Measurements from ENCODE around the gene MSRB1.
A peak's percentile ranks its signal among the peaks of the same experiment; 100 is the strongest.

Gene MSRB1, protein sequence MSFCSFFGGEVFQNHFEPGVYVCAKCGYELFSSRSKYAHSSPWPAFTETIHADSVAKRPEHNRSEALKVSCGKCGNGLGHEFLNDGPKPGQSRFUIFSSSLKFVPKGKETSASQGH

GRCh38 chr16:1942810-1943726 is at the start of gene MSRB1:
Gene MSRB1 (minus strand): TSS chr16:1943199. CDS start chr16:1943156, 43 bp downstream.
- peak; percentile 100 for DNase-seq (ENCODE audit: low spot score)

DNA sequence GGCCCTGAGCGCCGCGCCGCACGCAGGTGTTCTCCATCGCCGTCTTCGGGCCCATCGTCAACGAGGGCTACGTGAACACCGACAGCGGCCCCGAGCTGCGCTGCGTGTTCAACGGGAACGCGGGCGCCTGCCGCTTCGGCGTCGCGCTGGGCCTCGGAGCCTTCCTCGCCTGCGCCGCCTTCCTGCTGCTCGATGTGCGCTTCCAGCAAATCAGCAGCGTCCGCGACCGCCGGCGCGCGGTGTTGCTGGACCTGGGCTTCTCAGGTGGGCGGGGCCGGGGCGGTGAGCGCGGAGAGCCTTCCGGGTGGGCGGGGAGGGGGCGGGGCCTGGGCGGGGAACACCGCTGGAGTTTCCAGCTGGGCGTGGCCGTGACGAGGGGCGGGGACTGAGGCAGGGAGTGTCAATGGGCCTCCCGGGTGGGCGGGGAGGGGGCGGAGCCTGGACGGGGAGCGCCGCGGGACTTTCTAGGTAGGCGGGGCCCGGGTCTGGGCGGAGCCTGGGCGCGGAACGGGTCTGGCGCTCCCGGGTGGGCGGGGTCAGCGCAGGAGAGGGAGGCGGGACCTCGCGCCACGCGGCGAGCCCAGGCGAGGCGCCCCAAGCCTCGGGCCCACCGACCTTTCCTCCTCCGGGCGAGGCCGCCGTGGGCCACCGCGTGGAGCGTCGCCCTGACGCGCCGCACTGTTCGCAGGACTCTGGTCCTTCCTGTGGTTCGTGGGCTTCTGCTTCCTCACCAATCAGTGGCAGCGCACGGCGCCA is 49.1 kb upstream of the MSRB1 start:
- DNase-seq (ENCODE audit: low spot score) = peak; percentile 95

DNA sequence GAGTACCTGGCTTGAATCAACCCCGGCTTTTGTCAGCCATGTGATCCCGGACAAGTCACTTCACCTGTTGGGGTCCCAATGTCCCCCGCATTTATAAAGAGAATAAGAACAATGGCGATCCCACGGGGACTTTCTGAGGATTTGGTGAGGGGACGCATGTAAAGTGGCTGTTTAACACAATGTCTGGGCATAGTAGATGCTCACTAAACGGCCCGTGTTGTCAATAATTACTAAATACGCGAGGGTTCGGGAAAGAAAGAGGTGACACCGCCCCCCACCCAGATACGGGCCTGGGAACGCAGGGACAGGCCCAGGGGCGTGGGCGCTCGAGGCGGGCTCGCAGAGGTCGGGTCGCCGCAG is 48.6 kb upstream of the MSRB1 start:
- DNase-seq (ENCODE audit: low spot score) = no peak

GRCh38 chr16:1991135-1991551 is 48.1 kb upstream of the MSRB1 start:
- DNase-seq (ENCODE audit: low spot score) = no peak

DNA sequence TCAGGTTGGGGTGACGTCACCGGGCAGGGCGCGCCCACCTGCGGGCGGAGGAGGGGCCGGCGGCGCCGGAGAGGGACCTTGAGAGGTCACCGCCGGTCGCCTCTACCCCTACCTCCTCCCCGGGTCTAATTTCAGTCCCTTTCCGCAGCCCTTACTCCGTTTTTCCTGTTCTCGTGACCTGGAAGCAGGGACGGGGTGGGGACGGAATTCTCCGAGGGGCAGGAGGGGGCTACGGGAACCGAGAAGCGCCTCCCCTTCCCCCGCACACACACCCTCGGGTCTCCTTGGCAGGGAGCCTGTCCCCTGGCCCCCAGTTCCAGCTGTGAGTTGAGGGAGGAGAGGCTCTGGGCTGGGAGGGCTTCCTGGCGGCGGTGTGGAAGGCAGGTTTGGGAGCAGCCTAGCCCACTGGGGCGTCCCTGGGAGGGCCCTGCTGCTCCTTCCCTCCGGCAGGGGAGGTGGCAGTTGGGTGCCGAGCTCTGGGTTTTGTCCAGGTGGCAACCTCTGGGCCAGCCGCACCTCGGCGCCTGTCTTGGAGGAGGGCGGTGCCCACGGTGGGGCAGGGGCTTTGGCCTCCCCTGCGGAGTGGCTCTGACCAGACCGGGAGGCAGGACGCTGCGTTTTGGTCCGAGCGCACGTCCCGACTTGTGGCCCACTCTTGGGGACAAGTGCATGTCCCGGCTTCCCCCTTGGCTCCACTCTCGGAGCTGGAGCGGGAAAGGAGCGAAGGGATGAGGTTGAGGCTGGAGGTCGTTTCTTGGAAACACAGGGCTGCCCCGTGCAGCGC is 47.5 kb upstream of the MSRB1 start:
- DNase-seq (ENCODE audit: low spot score) = no peak

DNA sequence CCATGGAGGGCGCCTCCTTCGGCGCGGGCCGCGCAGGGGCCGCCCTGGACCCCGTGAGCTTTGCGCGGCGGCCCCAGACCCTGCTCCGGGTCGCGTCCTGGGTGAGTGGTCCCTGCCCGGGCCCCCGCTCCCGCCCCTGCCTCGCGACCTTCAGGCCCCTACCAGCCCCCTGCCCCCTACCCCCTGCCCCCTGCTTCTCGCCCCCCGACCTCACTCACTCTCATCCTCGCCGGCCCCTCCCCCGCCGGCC is 47.0 kb upstream of the MSRB1 start:
- no peak for DNase-seq (ENCODE audit: low spot score)

GRCh38 chr16:1989209-1990100 is 46.5 kb upstream of the MSRB1 start, which contains the start of gene SYNGR3:
Gene SYNGR3 (plus strand): TSS chr16:1989970. CDS start chr16:1990103, 133 bp downstream.
- DNase-seq (ENCODE audit: low spot score) = peak; percentile 68

GRCh38 chr16:1987198-1987597 is 44.2 kb upstream of the MSRB1 start:
- DNase-seq (ENCODE audit: low spot score) = no peak

GRCh38 chr16:1985466-1986150 is 42.6 kb upstream of the MSRB1 start:
- no peak for DNase-seq (ENCODE audit: low spot score)

DNA sequence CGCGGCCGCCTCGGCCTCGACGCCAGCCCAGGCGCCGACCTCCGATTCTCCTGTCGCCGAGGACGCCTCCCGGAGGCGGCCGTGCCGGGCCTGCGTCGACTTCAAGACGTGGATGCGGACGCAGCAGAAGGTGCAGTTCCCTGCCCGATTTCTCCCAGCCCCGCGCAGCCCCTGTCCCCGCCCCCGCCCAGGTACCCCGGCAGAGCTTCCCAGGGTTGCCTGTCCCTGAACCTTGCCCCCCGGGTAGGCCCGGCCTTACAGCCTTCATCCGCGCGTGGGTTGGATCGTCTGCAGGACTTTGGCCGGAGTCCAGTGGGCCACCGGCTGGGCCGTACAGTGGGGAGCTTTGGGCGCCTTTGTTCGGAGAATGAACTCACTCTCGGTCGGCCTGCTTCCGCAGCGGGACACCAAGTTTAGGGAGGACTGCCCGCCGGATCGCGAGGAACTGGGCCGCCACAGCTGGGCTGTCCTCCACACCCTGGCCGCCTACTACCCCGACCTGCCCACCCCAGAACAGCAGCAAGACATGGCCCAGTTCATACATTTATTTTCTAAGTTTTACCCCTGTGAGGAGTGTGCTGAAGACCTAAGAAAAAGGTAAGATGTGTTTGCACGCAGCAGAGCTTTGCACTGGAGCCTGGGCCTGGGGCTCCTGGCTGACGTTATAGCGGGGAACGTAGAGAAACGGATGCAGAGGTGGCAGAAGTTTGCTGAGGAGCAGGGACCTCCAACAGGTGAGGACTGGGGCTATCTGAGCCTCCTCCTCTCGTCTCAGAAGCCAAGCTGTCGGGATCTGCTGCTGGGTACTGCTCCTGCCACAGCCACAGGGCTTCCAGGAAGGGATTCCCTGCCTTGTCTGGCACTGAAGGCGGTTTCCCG is 41.6 kb upstream of the MSRB1 start:
- peak; percentile 51 for DNase-seq (ENCODE audit: low spot score)

DNA sequence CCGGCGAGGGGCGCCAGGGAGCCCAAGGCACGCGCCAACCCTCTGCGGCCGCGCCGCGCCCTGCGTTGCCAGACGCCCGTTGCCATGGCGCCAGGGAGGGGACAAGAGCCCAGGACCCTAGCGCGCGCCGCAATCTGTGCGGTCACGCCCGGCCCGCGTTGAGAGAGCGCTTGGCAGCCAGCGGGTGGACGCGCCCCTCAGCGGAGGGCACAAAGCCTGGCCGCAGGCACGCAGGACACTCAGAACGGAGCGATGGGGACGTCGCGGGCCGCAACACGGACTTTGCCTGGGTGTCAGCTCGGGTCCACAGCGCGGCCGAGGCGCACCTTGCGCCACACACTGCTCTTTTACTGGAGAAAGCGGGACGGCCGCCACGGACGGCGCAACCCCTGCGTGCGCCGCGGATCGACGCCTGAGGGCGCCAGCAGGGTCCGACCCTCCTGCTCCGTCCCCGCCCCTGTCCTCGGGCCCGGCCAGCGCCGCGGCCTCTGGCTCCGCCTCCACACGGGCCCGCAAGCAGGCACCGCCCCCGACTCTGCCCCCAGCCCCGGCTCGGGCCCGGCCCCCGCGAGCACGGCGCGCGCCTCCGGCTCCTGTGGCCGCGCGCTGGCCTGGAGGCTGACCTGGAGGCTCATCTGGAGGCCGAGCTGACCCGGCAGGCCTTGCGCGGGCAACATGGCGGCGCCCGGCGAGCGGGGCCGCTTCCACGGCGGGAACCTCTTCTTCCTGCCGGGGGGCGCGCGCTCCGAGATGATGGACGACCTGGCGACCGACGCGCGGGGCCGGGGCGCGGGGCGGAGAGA is 40.7 kb upstream of the MSRB1 start, which contains the start of gene GFER:
GFER (plus strand) TSS at position 650 of the 803 bp plus-strand sequence; CDS start at position 676, 26 bp downstream.
- DNase-seq (ENCODE audit: low spot score) = peak; percentile 99

- no peak for DNase-seq (ENCODE audit: low spot score)
Observed at GRCh38 chr16:1982991-1983543, 40.1 kb upstream of the MSRB1 start.

GRCh38 chr16:1982013-1982433 is 39.0 kb upstream of the MSRB1 start:
- no peak for DNase-seq (ENCODE audit: low spot score)

DNA sequence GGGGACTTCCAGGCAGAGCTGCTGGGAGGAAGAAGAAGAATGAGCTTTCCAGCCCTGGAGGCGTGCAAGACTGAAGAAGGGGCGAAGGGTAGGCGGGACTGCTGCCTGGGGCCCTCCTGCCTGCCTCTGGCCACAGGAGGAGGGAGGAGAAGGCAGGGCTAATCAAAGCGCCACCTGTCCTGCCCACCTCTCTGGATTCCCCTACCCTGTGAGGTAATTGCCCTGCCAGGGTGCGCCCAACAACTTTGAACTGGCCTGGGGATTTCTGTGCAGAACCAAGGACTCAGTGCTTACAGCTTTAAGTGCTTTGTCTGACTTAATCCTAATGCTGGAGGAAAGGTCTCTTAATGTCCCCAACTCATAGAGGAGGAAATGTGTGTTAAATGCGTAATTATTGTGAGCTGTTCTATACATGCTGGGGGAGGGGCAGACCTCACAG is 38.4 kb upstream of the MSRB1 start, which contains the start of gene NOXO1:
NOXO1 (minus strand) TSS at position 72 of the 439 bp plus-strand sequence. CDS start 290 bp downstream, outside the sequence.
- no peak for DNase-seq (ENCODE audit: low spot score)

DNA sequence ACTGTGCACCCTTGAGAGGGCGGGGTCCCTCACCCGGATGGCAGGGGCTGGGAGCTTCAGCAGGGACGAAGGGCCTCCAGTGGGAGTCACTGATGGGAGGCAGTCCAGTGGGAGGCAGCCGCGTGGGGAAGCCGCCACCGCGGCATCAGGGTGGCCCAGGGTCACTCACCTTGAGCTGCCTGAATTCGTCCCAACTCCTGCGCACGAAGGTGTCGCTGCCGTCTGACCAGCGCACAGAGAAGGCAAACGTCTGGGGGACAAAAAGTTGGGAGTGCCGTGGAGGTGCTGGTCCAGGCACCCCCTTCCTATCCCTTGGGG is 37.7 kb upstream of the MSRB1 start:
- DNase-seq (ENCODE audit: low spot score) = no peak

DNA sequence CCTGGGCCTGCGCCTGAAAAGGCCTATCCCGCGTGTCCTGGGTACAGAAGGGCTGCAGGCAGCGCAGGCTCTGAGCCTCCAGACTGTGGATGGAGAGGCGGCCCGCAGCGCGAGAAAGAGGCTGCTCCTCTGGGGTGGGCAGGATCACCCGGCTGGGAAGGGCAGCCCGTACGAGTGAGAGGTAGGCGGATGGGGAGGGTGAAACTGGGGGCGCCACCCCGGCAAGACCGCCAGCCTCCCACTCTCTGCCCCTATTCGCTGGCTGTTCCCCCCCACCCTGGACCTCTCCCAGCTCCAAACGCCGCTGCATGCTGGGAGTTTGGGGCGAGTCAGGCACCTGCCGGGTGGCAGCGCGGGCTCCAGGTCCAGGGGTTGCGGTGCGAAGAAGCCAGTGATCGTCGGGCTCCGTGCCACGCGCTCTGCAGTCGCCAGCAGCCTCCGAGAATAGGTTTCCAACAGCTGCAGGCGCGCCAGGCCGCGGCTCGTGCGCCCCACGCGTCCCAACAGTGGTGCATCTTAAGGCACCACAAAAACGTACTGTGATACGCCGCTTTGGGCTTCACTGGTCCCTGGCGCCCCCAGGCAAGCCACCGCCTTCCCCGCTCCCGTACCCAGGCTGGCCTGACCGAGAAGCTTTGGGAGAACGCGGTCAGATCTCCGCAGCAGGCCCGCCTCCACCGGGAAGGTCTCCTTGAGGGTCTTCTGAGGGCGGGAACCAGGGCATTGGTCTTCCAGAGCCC is 37.2 kb upstream of the MSRB1 start:
- DNase-seq (ENCODE audit: low spot score) = no peak

DNA sequence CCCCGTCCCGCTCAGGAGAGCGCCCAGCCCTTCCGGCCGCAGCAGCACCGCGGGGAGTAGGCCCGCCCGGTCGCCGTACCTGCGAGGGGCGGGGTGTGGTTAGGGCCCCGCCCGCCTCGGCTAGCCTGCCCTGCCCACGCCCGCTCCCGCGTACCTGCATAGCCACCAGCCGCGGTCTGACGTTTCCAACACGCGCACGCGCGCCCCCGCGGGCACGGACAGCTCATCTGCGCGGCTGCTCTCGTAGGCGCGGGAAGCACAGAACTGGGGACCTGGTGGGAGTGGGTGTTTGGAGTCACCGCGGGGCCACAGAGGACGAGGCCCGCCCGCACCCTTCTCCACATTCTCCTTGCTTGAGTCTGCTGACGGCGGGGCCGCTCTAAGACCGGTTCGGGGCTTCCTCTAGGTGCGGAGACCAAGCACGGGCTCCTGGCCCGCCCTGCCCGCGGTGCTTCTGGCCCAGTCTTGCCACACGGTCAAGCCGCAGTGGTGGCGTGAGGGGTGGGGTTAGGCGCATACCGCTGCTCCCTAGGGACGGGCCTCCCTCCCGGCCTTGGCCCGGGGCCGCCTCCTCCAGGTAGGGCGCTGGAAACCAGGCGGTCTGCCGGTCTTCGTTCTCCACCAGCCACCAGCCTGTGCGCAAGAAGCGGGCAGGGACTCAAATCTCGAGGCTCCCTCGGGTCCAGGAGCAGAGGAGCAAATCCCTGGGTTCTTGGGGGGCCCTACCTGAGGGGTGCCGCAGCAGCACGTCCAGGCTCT is 36.5 kb upstream of the MSRB1 start:
- DNase-seq (ENCODE audit: low spot score) = no peak
